Mesenteric fat pad (tissue), 1 donor: Measurements from ENCODE around the gene PTPRN2. TPM values are rescaled to one million over a fixed set of nuclear protein-coding genes. Genes with fewer than 3 reads are reported as not detected.
"Not testable (repeated sequence)": the region's sequence is repeated elsewhere in the genome, so short reads cannot be mapped to it uniquely, and the experiment has no call there.

Source experiments
- DNase-seq: peaks from one replicate; pipeline ENCODE4 v3.0.0-alpha.2; 2020; ENCODE audit warnings: low spot score
- total RNA-seq: library from RNA; stranded (reverse); fragmentation: NEBNext Ultra II Directional; extraction: Animal tissue kit (Norgen Biotek cat#: 25700); gene quantifications from one replicate; pipeline ENCODE4 v1.2.1, GENCODE V29; 2021
- donor health status: DM: yes; HTN: yes; CAD: no.

Gene PTPRN2
- total RNA-seq, 1 donor from 2014 or later = 2.6 TPM

GRCh38 chr7:157518514-157519175 lies 1069.0 kb downstream of the PTPRN2 start:
- DNase-seq = peak; percentile 65

DNA sequence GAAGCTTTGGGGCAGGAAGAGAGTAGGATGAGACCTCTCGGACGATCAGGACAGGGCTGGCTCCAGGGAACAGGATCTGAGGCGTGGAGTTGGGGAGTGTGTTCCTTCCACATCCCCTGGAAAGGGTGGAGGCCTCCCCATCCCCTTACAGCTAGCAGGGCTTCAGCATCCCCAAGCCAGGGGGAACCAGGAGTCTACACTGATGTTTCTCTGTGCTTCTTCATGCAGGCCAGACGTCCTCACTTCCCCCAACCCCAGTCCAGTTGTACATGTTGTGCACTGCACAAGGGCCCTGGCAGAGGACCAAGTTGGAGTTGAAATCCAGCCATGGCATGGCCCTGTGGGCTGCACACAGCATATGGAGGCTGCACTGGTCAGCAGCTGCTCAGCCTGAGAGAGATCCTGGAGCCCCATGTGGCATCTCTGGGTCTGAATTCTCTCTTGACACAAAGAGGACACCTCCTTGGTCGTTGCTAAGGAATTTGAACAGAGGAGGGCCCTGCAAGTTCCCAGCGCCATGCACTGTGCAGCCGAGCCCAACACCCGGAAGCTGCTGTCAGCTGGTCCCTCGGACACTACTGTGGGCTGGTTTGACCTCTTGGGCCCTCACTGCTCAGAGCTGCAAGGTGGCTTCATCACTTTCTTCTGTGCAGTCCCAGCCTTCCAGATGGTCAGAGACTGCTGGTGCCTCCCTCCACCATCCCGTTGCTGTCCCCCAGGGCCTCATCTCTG lies 1069.7 kb downstream of the PTPRN2 start:
- DNase-seq = peak; percentile 81

DNA sequence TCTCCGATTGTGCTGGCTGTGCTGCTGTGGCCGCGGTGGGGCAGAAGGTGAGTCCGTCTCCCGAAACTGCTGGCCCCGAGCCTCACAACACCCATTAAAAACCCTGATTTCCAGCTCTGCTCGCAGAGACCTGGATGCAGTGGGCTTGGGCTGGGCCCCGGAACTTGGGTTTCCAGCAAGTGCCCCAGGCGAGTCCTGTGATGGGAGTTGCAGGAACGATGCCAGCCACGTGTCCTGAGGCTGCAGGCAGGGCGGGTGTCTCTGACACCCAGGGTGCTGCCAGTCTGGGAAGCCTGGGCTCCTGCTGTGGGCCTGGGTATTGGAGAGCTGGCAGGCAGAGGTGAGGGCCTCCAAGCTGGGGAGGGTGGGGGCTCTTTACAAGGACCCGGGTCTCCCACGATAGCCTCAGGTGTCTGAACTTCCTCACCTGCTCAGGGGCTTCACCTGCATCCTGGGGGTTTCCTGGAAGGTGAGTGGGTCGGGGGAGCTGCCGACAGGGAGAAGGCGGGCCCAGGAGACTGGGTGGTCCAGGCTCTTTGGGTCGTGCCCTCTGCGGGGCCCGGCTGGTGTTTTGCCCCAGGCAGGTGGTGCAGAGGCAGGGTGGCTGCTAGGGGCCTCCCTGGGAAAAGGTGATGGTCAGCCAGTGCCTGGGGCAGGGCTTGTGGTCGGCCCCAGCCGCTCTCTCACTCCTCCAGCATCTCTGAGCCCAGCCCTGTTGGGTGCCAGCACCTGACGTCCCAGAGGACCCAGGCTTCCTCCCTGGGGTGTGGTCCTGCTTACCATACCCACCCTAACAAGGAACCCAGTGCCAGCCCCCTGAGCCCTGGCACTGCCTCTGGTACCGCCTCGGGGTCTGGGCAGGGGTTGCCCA lies 1070.5 kb downstream of the PTPRN2 start:
- peak; percentile 79 for DNase-seq

- peak; percentile 80 for DNase-seq
Measured at GRCh38 chr7:157516311-157516710, 1071.3 kb downstream of the PTPRN2 start.

DNA sequence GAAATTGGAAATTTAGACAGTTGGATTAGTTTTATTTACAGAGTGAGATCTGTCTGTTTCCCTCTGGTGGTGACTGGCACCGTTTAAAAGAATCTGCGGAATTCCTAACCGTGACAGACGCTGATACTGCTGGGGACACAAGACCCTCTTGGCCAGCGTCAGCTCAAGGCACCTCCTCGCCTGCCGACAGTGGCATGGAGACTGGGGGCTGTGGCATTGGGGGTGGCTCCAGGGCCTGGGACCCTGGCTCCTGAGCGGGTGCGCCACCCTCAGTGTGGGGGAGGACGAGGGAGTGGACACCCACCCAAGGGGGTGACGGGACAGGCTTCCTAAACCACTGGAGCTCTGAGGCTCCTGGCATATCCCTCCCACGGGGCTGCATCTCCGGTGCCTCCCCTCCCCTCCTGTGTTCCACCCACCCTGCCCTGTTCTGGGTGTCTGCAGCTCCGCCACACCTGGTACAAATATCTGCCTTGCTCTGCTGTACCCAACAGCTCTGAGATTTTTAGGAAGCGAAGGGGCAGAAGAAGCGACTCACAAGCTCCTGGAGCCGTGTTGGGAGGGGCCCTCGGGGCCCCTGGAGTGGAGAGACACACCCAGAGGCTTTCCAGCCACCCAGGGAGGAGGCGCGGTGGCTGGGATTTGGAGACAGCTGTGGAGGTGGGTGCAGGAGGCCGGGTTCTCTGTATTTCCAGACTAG lies 1072.1 kb downstream of the PTPRN2 start:
- DNase-seq = peak; percentile 39

- DNase-seq = no peak
Measured at GRCh38 chr7:157514746-157515145, 1072.9 kb downstream of the PTPRN2 start.

DNA sequence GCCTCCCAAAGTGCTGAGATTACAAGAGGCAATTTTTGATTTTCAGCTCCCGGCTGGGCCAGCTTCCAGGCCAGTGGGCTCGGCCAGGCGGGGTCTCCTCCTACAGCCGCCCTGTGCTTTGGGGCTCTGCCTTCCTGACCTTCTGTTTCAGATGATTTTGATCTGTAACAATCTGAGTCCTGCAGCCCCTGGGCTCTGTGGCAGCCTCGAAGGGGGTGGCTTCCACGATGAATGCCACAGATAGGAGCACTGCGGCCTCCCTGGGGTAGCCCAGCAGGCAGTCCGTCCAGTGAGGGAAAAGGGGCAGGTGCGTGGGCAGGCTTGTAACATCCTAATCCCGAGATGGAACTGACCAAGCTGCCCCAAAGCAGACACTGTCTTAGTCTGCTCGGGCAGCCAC lies 1073.3 kb downstream of the PTPRN2 start:
- DNase-seq = peak; percentile 83

DNA sequence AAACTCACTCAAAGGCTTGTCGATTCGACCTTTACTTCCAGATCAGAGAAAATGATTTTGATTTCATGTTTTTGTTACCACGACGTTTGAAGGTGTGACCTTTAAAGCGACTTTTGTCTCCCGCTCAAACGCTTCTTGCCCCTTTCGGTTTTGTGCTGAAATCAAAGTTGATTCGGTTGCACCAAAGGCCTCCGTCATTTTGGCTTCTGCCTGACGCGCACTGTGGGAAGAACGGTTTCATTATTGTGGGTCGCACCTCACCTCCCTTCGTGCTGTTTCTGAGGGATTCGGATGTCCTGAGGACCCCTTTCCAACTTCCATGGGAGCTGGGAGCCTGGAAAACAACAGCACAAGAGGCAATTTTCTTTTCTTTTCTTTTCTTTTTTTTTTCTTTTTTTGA lies 1073.9 kb downstream of the PTPRN2 start:
- no peak for DNase-seq

- peak; percentile 81 for DNase-seq
Measured at GRCh38 chr7:157513162-157513621, 1074.4 kb downstream of the PTPRN2 start.

DNA sequence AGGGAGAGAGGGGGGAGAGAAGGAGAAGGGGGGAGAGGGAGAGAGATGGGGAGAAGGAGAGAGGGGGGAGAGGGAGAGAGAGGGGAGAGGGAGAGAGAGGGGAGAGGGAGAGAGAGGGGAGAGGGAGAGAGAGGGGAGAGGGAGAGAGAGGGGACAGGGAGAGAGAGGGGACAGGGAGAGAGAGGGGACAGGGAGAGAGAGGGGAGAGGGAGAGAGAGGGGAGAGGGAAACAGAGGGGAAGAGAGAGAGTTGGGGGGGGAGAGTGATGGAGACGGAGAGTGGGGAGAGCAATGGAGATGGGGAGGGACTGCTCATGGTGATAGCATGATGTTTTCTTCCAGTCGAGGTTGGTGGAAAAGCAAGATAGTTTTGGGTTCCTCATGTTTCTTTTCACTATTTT lies 1078.4 kb downstream of the PTPRN2 start:
- DNase-seq = no peak

DNA sequence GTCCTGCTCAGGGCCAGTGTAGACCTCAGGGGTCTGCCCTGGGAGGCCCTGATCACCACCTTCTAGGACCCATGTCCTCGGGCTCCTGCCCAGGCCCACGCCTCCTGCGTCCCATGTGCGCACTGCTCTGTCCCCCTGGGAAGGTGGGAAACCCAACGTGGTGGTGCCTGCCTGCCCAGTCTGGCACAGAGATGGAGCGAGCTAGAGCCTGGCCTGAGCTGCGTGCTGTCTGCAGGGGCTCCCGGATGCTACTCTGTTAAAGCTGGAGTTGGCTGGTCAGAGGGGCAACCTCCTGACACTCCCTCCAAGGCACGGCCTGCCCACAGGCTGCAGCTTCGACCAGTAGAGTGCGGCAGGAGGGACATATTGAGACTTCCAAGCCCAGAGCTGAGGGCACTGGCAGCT lies 1079.1 kb downstream of the PTPRN2 start:
- DNase-seq = peak; percentile 79

DNA sequence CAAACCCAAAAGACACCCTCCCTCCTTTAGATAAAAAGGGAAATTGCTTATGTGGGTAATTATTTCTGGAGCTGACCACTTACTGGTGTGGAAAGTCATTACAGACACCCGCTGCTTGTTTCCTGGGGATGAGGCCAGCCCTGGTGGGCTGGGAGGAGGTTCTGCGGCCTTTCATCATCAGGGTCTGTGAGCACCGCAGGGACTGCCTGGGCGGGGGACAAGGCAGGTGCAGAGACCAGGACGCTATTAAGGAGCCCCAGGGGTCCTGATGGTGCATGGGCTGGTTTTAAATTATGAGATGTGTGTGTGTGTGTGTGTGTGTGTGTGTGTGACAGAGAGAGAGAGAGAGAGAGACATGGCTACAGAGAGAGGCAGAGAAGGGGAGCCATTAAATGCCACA lies 1079.6 kb downstream of the PTPRN2 start:
- DNase-seq = no peak

GRCh38 chr7:157506268-157506667 lies 1081.4 kb downstream of the PTPRN2 start:
- peak; percentile 83 for DNase-seq

DNA sequence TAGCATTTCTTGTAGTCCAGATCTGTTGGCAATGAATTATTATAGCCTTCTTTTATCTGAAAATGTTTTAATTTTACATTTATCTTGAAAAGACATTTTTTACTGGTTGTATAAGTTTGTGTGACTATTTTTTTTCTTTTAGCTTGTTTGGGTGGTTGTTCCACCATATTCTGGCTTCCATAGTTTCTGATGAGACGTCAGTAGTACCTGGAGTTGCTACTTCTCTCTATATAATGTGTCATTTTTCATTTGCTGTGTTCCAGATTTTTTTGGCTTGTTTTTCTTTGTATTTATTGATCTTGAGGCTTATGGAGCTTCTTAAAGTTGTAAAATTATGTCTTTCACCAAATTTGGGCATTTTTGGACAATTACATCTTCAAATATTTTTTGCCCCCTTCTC lies 1082.0 kb downstream of the PTPRN2 start:
- no peak for DNase-seq

GRCh38 chr7:157503229-157503628 lies 1084.4 kb downstream of the PTPRN2 start:
- peak; percentile 2 for DNase-seq

- DNase-seq = peak; percentile 64
Measured at GRCh38 chr7:157502701-157503111, 1084.9 kb downstream of the PTPRN2 start.

- peak; percentile 81 for DNase-seq
Measured at GRCh38 chr7:157501581-157501980, 1086.0 kb downstream of the PTPRN2 start.

GRCh38 chr7:157500989-157501540 lies 1086.6 kb downstream of the PTPRN2 start:
- DNase-seq = not testable (repeated sequence)

DNA sequence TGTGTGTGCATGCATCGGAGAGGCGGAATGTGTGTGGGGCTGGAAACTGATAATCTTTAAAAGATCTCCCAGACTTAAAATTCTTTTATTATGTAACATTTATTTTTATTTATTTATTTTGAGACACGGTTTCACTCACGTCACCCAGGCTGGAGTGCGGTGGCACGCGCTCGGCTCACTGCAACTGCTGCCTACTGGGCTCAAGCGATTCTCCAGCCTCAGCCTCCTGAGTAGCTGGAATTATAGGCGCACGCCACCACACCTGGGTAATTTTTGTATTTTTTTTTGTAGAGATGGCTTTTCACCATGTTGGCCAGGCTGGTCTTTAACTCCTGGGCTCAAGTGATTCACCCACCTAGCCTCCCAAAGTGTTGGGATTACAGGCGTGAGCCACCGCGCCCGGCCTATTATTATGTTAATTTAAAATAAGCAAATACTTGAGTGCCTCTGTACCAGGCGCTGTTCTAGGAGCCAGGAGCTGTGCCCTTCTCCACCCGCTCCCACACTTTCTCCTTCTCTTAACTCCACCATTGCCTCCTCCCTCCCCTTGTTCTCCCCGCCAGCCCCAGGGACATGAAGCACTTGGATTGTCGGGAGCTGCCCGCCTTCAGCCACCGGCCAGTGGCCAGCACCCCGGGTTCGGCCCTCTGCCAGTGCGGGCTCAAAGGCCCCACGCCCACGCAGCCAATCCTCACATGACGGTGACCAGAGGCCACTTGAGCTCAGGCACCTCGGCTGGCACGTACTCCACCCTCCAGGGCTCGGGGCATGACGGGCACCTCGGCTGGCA lies 1087.3 kb downstream of the PTPRN2 start:
- peak; percentile 80 for DNase-seq

GRCh38 chr7:157499835-157500153 lies 1087.8 kb downstream of the PTPRN2 start:
- DNase-seq = peak; percentile 80
